HG03066 (cell line): Measurements from ENCODE around the gene ATXN1.
A peak's percentile ranks its signal among the peaks of the same experiment; 100 is the strongest.
"Not testable (repeated sequence)": the region's sequence is repeated elsewhere in the genome, so short reads cannot be mapped to it uniquely, and the experiment has no call there.

ENCODE experiments used
- ATAC-seq: cut with Tn5 transposase; IDR thresholded peaks from one replicate; pipeline ENCODE4 v1.9.1; 2021; ENCODE audit warnings: low read depth; ENCODE audit not compliant: unreplicated experiment

Gene ATXN1

GRCh38 chr6:16656451-16656850, 104.8 kb downstream of the ATXN1 start:
- no peak for ATAC-seq

DNA sequence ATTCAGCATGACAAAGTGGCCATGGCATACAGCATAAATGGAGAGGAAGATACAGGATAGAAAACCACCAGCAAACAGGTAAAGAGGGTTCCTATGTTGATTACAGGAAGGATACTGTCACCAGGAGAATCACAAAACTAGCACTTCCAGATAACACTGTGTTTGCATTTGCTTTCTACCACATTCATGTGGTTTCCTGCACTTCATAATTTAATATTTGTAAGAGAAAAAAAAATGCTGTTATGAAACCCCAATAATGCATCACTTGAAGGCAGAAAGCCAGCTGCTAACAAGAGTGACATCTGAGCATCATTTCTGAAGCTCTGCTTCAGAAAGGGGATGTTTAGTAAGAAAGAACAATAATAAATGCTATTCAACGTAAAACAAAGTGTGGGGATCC, 106.6 kb downstream of the ATXN1 start:
- ATAC-seq: no peak

GRCh38 chr6:16653226-16653625, 108.0 kb downstream of the ATXN1 start:
- no peak for ATAC-seq

DNA sequence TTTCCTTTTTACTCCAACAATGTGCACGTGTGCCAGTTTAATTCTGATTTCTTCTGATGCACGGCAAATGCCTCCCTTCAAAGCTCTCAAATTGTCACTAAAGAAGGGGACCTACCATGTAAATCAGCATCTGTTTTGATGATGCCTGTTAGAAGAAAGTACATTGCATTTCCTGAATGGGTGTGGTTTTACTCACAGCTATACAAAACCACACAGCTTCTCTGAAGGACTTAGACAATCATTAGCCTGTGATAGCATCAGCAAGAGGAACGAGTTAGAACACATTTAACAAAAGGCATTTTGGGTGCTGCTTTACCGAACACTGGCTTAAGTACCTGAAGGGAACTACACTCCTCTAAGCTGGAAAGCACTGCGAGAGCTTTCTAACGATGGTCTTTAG, 109.4 kb downstream of the ATXN1 start:
- peak; percentile 92 for ATAC-seq

DNA sequence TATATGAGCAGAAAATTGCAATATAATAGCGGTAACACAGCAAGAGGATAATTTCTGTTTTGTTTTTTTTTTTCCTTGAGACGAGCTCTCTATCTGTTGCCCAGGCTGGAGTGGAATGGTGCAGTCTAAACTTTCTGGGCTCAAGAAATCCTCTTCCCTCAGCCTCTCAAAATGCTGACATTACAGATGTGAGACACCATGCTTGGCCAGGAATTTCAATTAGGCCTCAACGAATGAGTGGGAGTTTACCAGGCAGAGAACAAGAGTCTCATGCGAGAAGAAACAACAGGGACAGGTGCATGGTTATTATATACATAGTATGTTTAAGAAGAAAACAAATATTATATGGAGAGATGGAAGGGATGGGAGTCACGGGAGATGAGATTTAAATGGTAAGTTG, 111.4 kb downstream of the ATXN1 start:
- ATAC-seq: no peak

- ATAC-seq: no peak
Measured at GRCh38 chr6:16649241-16649640, 112.0 kb downstream of the ATXN1 start.

DNA sequence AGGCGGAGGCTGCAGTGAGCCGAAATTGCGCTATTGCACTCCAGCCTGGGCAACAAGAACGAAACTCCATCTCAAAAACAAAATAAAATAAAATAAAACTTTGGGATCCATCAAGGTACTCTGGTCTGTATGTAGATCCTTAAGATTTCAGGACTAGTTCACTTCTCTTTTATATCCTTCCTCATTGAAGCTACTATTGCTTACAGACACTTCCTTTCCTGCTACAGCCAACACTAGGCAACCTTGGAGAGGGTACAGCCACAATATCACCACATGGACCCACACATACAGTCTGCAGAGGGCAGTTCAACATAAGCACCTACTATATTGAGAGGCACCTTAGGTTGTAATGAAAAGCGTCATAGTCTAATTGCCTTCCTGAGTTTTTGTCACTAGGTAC, 113.3 kb downstream of the ATXN1 start:
- no peak for ATAC-seq

- no peak for ATAC-seq
Measured at GRCh38 chr6:16647422-16647821, 113.8 kb downstream of the ATXN1 start.

- no peak for ATAC-seq
Measured at GRCh38 chr6:16644540-16645250, 116.6 kb downstream of the ATXN1 start.

DNA sequence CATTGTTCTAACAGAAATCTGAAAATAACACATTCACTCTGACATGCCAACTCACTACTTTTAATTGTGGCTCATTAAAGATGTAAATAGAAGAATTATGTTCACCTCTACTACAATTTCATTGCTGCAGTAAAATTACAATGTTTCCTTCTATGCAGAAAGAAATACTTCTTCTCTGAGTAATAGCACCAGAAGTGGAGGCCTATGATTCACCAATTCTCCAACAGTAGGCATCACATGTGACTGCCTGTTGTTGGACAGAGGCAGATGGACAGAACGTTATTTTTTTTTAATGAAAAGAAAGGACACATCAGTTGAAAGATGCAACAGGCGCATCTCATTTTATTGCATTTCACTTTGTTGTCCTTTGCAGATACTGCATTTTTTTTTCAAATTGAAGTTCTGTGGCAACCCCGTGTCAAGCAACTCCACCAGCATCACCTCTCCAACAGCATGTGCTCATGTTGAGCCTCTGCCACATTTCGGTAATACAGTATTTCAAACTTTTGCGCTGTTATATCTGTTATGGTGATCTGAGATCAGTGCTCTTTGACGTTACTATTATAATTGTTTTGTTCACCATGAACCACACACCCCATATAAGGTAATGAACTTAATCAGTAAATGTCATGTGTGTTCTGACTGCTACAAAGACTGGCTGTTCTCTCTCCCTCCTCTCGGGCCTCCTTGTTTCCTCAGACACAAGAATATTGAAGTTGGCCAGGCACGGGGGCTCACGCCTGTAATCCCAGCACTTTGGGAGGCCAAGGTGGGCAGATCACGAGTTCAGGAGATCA, 121.4 kb downstream of the ATXN1 start:
- no peak for ATAC-seq

DNA sequence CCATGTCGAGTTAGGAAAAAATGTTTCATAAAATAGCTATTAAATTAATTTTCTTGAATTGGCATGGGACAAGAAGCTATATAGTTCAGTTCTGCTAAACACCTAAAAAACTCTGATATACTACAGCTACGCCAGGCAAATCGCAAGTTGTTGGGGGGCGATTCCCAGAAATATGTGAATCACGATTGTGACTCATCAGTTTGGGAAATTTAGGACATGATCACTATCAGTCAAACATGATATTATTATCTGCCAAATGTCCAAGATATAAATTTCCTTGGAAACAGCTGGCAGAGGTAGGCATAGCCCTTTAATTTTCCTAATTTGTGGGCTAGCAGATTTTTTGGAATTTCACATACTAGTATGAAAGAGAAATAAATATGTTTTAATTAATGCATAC, 123.6 kb downstream of the ATXN1 start:
- no peak for ATAC-seq

- peak; percentile 52 for ATAC-seq
Measured at GRCh38 chr6:16635810-16636602, 125.3 kb downstream of the ATXN1 start.

DNA sequence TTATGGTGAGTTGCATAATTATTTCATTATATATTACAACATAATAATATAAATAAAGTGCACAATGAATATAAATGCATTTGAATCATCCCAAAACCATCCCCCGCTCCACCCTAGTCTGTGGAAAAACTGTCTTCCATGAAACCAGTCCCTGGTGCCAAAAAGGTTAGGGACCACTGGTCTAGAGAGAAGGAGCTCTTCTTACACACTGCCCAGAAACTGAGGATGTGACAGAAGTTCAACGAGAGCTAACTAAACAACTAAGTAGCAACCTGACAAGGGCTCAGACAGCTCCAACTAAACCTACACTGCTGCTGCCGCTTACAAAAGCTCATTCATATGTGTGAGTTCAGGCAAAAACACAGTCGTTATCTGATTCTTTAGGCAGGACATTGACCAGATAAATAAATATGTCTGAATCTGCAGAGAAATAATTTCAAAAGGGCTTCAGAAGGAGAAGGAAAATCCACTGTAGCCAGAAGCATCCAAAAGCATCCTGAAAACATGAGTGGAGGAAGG, 125.9 kb downstream of the ATXN1 start:
- no peak for ATAC-seq

- ATAC-seq: no peak
Measured at GRCh38 chr6:16634855-16635254, 126.4 kb downstream of the ATXN1 start.

DNA sequence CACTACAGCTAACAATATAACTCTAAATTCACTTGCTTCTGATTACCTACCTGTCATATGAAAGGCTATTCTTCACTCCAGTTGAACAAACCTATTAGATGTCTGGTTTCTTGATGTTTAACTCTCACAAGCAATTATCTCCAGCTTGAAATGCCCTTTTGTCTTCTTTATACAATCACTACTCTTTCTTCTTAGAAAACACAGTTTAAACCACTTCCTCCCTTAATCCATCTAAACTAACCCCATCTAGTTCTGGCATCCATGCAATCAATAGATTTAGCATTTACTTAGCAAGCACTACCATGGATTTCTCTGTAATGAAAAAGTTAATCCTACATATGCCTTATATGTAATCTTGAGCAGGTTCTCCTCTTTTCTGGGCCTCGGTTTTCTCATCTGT, 127.3 kb downstream of the ATXN1 start:
- no peak for ATAC-seq

- no peak for ATAC-seq
Measured at GRCh38 chr6:16633465-16633864, 127.8 kb downstream of the ATXN1 start.

DNA sequence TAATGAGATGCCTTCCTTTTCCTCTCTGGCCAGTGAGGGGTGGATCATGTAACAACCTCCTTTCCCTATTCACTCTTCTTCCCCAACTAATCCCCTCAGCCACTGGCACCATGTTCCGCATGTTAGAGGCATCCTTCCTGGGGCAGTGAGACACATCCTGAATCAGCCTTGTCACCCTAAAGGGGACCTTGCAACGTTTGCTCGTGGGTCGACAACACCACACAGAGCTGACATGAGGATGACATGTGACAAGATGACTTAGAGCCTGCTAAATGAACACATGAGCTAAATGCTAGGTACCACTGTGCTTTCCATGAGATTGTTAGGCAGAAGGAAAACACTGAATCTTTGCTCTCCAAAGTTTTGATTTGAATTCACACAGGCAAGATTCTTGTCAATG, 129.2 kb downstream of the ATXN1 start:
- ATAC-seq: no peak

- no peak for ATAC-seq
Measured at GRCh38 chr6:16630026-16630643, 131.1 kb downstream of the ATXN1 start.

- not testable (repeated sequence) for ATAC-seq
Measured at GRCh38 chr6:16628580-16628979, 132.7 kb downstream of the ATXN1 start.

DNA sequence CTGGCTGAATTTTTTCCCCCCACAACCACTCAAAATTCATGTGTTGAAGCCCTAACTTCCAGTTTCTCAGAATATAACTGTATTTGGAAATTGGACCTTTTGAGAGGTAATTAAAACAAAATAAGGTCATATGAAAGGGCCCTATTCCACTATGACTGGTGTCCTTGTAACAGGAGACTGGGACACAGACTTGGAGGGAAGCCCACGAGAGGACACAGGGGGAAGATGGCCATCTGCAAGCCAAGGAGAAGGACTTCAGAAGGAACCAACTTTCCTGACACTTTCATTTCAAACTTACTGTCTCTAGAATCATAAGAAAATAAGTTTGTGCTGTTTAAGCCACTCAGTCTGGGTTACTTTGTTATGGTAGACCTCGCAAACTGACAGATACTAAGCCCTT, 134.6 kb downstream of the ATXN1 start:
- ATAC-seq: no peak
